Lung (tissue), 12 donors: ENCODE results near the gene LYPD3. TPM values are rescaled to one million over a fixed set of nuclear protein-coding genes. Genes with fewer than 3 reads are reported as not detected.

ENCODE experiments used
- ATAC-seq: fragments of 200-7000 bp; cut with Tn5 transposase; one replicate; pipeline ENCODE4 v1.9.1; 2020; ENCODE audit warnings: moderate number of reproducible peaks; ENCODE audit not compliant: insufficient read depth, low FRiP score
- DNase-seq, 3 donors: peaks; one replicate each; pipeline ENCODE4 v3.0.0-alpha.2; 2013 to 2017
- H3K27ac ChIP-seq, 2 donors: one replicate each; pipeline ENCODE4 v1.5.1; 2013; ENCODE audit warnings: mild to moderate bottlenecking in 2 of 2, moderate library complexity in 2 of 2, control low read depth in 1 of 2, inconsistent platforms in 1 of 2, low read depth in 1 of 2, low read length in 1 of 2
- H3K27me3 ChIP-seq, 3 donors: one replicate each; pipeline ENCODE4 v1.5.1; 2013; ENCODE audit warnings: low read length in 2 of 3; ENCODE audit not compliant: control insufficient read depth in 3 of 3, insufficient read depth in 3 of 3
- H3K36me3 ChIP-seq, 4 donors: one replicate each; pipeline ENCODE4 v1.5.1; 2013; ENCODE audit warnings: low read length in 4 of 4, mild to moderate bottlenecking in 1 of 4, moderate library complexity in 1 of 4; ENCODE audit not compliant: control insufficient read depth in 4 of 4, insufficient read depth in 4 of 4
- H3K4me1 ChIP-seq, 5 donors: one replicate each; pipeline ENCODE4 v1.5.1; 2013; ENCODE audit warnings: low read length in 5 of 5, mild to moderate bottlenecking in 2 of 5, moderate library complexity in 1 of 5; ENCODE audit not compliant: control insufficient read depth in 5 of 5, insufficient read depth in 5 of 5
- H3K4me3 ChIP-seq: one replicate; pipeline ENCODE4 v1.5.1; 2013; ENCODE audit warnings: mild to moderate bottlenecking, control low read depth, moderate library complexity
- H3K9ac ChIP-seq, 2 donors: one replicate each; pipeline ENCODE4 v1.5.1; 2013; ENCODE audit warnings: low read length in 2 of 2, control low read depth in 1 of 2; ENCODE audit not compliant: insufficient read depth in 1 of 2
- H3K9me3 ChIP-seq, 4 donors: one replicate each; pipeline ENCODE4 v1.5.1; 2013; ENCODE audit warnings: low read length in 3 of 4, mild to moderate bottlenecking in 1 of 4, moderate library complexity in 1 of 4; ENCODE audit not compliant: control insufficient read depth in 4 of 4, insufficient read depth in 3 of 4
- WGBS, 2 donors: extraction: QIAGEN DNeasy Blood & Tissue Kit; methylation state at CpG; one replicate each; pipeline ENCODE4 v1.1.7; 2013; 5-methylcytosine and 5-hydroxymethylcytosine counted together
- polyA plus RNA-seq, 2 donors: library from polyadenylated mRNA; stranded (reverse); fragments of 200-250 nt; gene quantifications; one replicate each; pipeline ENCODE4 v1.2.1, GENCODE V29; 2013
- total RNA-seq, 2 donors: library from RNA; depleted of rRNA in 1 of 2; stranded (reverse); fragments of >200 nt in 1 of 2; gene quantifications; one replicate each; pipeline ENCODE4 v1.2.1, GENCODE V29; 2014 to 2021
- TF ChIP-seq, protein P1 (sequence below): IDR thresholded peaks from 2 replicates; pipeline ENCODE4 v1.5.1; 2012; ENCODE audit warnings: mild to moderate bottlenecking; ENCODE audit errors: control extremely low read depth, extremely low read depth
- donor health status: control.
- donor health status: control.
- donor health status: Bipolar disorder and iron deficiency.
- donor health status: healthy.
- donor health status: DM: yes; HTN: yes; CAD: no.

Gene LYPD3
- total and polyA plus RNA-seq, 4 donors = 0.28 to 1.7 (median 0.95) TPM

DNA sequence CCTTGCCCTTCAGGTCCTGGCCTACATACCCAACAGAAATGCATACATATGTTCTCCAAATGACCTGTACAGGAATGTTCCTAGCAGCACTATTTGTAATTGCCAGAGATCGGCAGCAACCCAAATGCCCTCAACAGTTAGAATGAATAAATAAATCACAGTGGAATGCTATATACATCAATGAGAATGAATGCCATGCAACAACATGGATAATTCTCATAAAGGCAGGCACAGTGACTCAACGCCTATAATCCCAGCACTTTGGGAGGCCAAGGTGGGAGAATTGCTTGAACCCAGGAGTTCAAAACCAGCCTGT lies 32.1 kb downstream of the LYPD3 start:
- ATAC-seq (no peak), DNase-seq (no peak)
- H3K4me1 ChIP-seq = peaks cover 0 to 3% (median 0%) of the 10 kb centered on the region in 5 donors
- 94 to 97% methylated on average over 2 of the region's 2 CpGs for WGBS, 2 donors
- no peak overlapping the region for H3K4me3 ChIP-seq
- no peak overlapping the region for H3K9ac ChIP-seq
- H3K27me3 ChIP-seq = no peaks in the 10 kb centered on the region
- TF ChIP-seq, protein P1, sequence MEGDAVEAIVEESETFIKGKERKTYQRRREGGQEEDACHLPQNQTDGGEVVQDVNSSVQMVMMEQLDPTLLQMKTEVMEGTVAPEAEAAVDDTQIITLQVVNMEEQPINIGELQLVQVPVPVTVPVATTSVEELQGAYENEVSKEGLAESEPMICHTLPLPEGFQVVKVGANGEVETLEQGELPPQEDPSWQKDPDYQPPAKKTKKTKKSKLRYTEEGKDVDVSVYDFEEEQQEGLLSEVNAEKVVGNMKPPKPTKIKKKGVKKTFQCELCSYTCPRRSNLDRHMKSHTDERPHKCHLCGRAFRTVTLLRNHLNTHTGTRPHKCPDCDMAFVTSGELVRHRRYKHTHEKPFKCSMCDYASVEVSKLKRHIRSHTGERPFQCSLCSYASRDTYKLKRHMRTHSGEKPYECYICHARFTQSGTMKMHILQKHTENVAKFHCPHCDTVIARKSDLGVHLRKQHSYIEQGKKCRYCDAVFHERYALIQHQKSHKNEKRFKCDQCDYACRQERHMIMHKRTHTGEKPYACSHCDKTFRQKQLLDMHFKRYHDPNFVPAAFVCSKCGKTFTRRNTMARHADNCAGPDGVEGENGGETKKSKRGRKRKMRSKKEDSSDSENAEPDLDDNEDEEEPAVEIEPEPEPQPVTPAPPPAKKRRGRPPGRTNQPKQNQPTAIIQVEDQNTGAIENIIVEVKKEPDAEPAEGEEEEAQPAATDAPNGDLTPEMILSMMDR = no peak
- H3K36me3 ChIP-seq = no peaks in the 10 kb centered on the region
- no peaks in the 10 kb centered on the region for H3K9me3 ChIP-seq
- H3K27ac ChIP-seq = no peak overlapping the region

DNA sequence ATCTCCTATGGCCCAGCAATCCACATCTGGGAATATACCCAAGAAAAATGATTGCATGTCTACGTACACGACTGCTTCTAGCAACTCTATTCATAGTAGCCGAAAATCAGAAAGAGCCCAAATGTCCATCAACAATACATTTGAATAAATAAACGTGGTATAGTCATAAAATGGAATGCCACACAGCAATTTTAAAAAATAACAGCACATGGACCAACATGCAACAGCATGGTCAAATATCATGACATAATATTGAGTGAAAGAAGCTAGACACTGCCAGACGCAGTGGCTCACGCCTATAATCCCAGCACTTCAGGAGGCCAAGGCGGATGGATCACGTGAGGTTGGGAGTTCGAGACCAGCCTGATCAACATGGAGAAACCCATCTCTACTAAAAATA lies 34.4 kb downstream of the LYPD3 start:
- no peak for ATAC-seq
- TF ChIP-seq, protein P1 = no peak
- H3K36me3 ChIP-seq = no peaks in the 10 kb centered on the region
- WGBS, 2 donors = 91 to 94% methylated on average over 9 of the region's 9 CpGs
- no peak overlapping the region for H3K27ac ChIP-seq
- no peak overlapping the region for H3K9ac ChIP-seq
- DNase-seq = no peak
- H3K9me3 ChIP-seq = no peaks in the 10 kb centered on the region
- H3K4me1 ChIP-seq = no peaks in the 10 kb centered on the region
- no peak overlapping the region for H3K4me3 ChIP-seq
- H3K27me3 ChIP-seq = no peaks in the 10 kb centered on the region

DNA sequence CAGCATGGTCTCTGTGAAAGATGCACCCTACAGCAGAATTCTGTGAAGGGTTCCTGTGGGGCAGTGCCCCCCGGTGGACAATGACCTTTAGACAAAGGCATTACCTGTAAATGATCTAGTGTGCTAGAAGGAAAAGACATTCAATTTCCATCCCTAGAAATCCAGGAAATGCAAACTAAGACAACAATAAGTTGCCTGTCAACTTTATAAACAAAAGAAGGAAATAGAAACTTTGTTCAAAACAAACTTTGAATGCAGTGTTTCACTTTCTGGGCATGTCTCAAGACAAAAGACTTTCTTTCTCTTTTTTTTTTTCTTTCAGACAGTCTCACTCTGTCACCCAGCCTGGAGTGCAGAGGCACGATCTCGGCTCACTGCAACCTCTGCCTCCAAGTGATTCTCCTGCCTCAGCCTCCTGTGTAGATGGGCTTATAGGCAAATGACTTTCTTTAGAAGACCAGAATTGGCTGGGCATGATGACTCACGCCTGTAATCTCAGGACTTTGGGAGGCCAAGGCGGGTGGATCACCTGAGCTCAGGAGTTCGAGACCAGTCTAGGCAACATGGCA lies 35.2 kb downstream of the LYPD3 start:
- DNase-seq = peak in 2 of 3 donors; percentile 67 to 81
- WGBS, 2 donors = 62 to 75% methylated on average over 6 of the region's 6 CpGs
- Histone ChIP-seq H3K27me3 (no peaks in the 10 kb centered on the region), H3K27ac (no peak overlapping the region), H3K4me3 (no peak overlapping the region), H3K4me1 (no peaks in the 10 kb centered on the region), H3K36me3 (no peaks in the 10 kb centered on the region), H3K9me3 (no peaks in the 10 kb centered on the region), H3K9ac (no peak overlapping the region)
- no peak for ATAC-seq
- TF ChIP-seq, protein P1 = no peak

DNA sequence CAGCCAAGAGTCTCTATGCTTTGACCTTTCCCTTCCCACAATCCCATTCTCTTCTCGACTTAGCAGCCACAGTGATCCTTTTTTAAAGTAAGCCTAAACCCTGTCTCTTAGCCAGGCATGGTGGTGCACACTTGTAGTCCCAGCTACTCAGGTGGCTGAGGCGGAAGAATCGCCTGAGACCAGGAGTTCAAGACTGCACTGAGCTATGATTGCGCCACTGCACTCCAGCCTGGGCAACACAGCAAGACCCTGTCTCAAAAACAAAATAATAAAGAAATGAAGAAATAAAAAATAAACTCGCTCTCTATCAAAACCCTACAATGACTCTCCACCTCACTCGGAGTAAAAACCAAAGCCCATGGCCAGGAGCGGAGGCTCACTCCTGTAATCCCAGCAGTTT lies 36.0 kb downstream of the LYPD3 start:
- no peak for ATAC-seq
- no peak for DNase-seq
- peaks cover 0 to 1% (median 0%) of the 10 kb centered on the region in 5 donors for H3K4me1 ChIP-seq
- H3K9me3 ChIP-seq = no peaks in the 10 kb centered on the region
- H3K4me3 ChIP-seq = no peak overlapping the region
- no peaks in the 10 kb centered on the region for H3K27me3 ChIP-seq
- no peak overlapping the region for H3K27ac ChIP-seq
- no peaks in the 10 kb centered on the region for H3K36me3 ChIP-seq
- 91 to 96% methylated on average over 7 of the region's 7 CpGs for WGBS, 2 donors
- TF ChIP-seq, protein P1 = no peak
- H3K9ac ChIP-seq = no peak overlapping the region
